Measurements from ENCODE around the gene DEGS1. TPM values are rescaled to one million over a fixed set of nuclear protein-coding genes. Genes with fewer than 3 reads are reported as not detected.

Gene DEGS1
- total RNA-seq, 2 experiments from 2014 or later, result 73.9 to 76.9 TPM

GRCh38 chr1:224183591-224184312, 712 bp downstream of the DEGS1 start:
- peak; percentile 54 for DNase-seq
- POLR2A ChIA-PET, result no interaction called here
- H3K4me1 Mint-ChIP-seq, result peaks cover 59% of the 10 kb centered on the region
- H3K4me3 Mint-ChIP-seq, result peak overlapping the region; percentile 87
- CTCF ChIA-PET, result interaction anchor here (0.6 to 1.3 kb wide), 3 partner anchors 9 to 273 kb away, joined by 3 to 5 read pairs (median 5); no protein-coding TSS in a partner anchor
- H3K27ac Mint-ChIP-seq, result peak overlapping the region; percentile 93
- H3K27me3 Mint-ChIP-seq, result peaks cover 3% of the 10 kb centered on the region
- peaks cover 44% of the 10 kb centered on the region for H3K36me3 Mint-ChIP-seq (ENCODE audit: low read depth)
- H3K9me3 Mint-ChIP-seq, result no peaks in the 10 kb centered on the region

- peak overlapping the region; percentile 88 for H3K27ac Mint-ChIP-seq
- H3K27me3 Mint-ChIP-seq, result peaks cover 3% of the 10 kb centered on the region
- POLR2A ChIA-PET, result interaction anchor here (0.7 kb wide), 1 partner anchor 350 kb away, joined by 3 read pairs; no protein-coding TSS in a partner anchor
- no peaks in the 10 kb centered on the region for H3K9me3 Mint-ChIP-seq
- CTCF ChIA-PET, result interaction anchor here (0.6 kb wide), 2 partner anchors 148 to 321 kb away, joined by 3 read pairs; no protein-coding TSS in a partner anchor
- H3K4me1 Mint-ChIP-seq, result peaks cover 68% of the 10 kb centered on the region
- peaks cover 53% of the 10 kb centered on the region for H3K36me3 Mint-ChIP-seq (ENCODE audit: low read depth)
- DNase-seq, result no peak
- H3K4me3 Mint-ChIP-seq, result peak overlapping the region; percentile 87
Measured at GRCh38 chr1:224185208-224185607, 2.2 kb downstream of the DEGS1 start.

GRCh38 chr1:224188286-224188685, 5.2 kb downstream of the DEGS1 start:
- ChIA-PET POLR2A (no interaction called here), CTCF (no interaction called here)
- H3K4me3 Mint-ChIP-seq, result peak overlapping the region; percentile 36
- H3K36me3 Mint-ChIP-seq (ENCODE audit: low read depth), result peaks cover 58% of the 10 kb centered on the region
- no peaks in the 10 kb centered on the region for H3K9me3 Mint-ChIP-seq
- DNase-seq, result no peak
- H3K27ac Mint-ChIP-seq, result peak overlapping the region; percentile 61
- no peaks in the 10 kb centered on the region for H3K27me3 Mint-ChIP-seq
- peaks cover 58% of the 10 kb centered on the region for H3K4me1 Mint-ChIP-seq

GRCh38 chr1:224189561-224189960, 6.5 kb downstream of the DEGS1 start:
- Mint-ChIP-seq H3K27me3 (no peaks in the 10 kb centered on the region), H3K4me3 (no peak overlapping the region), H3K4me1 (peaks cover 56% of the 10 kb centered on the region), H3K27ac (no peak overlapping the region), H3K9me3 (no peaks in the 10 kb centered on the region), H3K36me3 (ENCODE audit: low read depth) (peaks cover 58% of the 10 kb centered on the region)
- DNase-seq, result no peak
- CTCF ChIA-PET, result no interaction called here
- POLR2A ChIA-PET, result no interaction called here

GRCh38 chr1:224192082-224192788, 9.2 kb downstream of the DEGS1 start:
- Mint-ChIP-seq H3K27me3 (no peaks in the 10 kb centered on the region), H3K27ac (peak overlapping the region; percentile 17), H3K36me3 (ENCODE audit: low read depth) (peaks cover 40% of the 10 kb centered on the region), H3K4me3 (no peak overlapping the region), H3K9me3 (no peaks in the 10 kb centered on the region), H3K4me1 (peaks cover 38% of the 10 kb centered on the region)
- POLR2A ChIA-PET, result interaction anchor here (0.5 kb wide), 1 partner anchor 151 kb away, joined by 3 read pairs; no protein-coding TSS in a partner anchor
- no peak for DNase-seq
- CTCF ChIA-PET, result interaction anchor here (0.6 to 1.5 kb wide), 4 partner anchors 9 to 121 kb away, joined by 3 to 5 read pairs (median 4); partner anchors contain the start of gene DEGS1

- no peak for DNase-seq
- H3K36me3 Mint-ChIP-seq (ENCODE audit: low read depth), result peaks cover 35% of the 10 kb centered on the region
- H3K27ac Mint-ChIP-seq, result no peak overlapping the region
- no peak overlapping the region for H3K4me3 Mint-ChIP-seq
- ChIA-PET CTCF (interaction anchor here (0.6 to 1.5 kb wide), 3 partner anchors 10 to 70 kb away, joined by 3 to 5 read pairs (median 3); partner anchors contain the start of gene DEGS1), POLR2A (no interaction called here)
- H3K4me1 Mint-ChIP-seq, result peaks cover 34% of the 10 kb centered on the region
- H3K27me3 Mint-ChIP-seq, result no peaks in the 10 kb centered on the region
- no peaks in the 10 kb centered on the region for H3K9me3 Mint-ChIP-seq
Measured at GRCh38 chr1:224193319-224193966, 10.4 kb downstream of the DEGS1 start.

- H3K27ac Mint-ChIP-seq, result no peak overlapping the region
- ChIA-PET CTCF (interaction anchor here (1.4 kb wide), 1 partner anchor 10 kb away, joined by 3 read pairs; no protein-coding TSS in a partner anchor), POLR2A (no interaction called here)
- DNase-seq, result no peak
- H3K27me3 Mint-ChIP-seq, result no peaks in the 10 kb centered on the region
- peaks cover 20% of the 10 kb centered on the region for H3K36me3 Mint-ChIP-seq (ENCODE audit: low read depth)
- peaks cover 20% of the 10 kb centered on the region for H3K4me1 Mint-ChIP-seq
- H3K9me3 Mint-ChIP-seq, result no peaks in the 10 kb centered on the region
- H3K4me3 Mint-ChIP-seq, result no peak overlapping the region
Measured at GRCh38 chr1:224196813-224197600, 14.0 kb downstream of the DEGS1 start.

GRCh38 chr1:224198572-224198971, 15.5 kb downstream of the DEGS1 start:
- no peaks in the 10 kb centered on the region for H3K9me3 Mint-ChIP-seq
- H3K36me3 Mint-ChIP-seq (ENCODE audit: low read depth), result peaks cover 11% of the 10 kb centered on the region
- H3K27ac Mint-ChIP-seq, result no peak overlapping the region
- ChIA-PET POLR2A (no interaction called here), CTCF (no interaction called here)
- no peak overlapping the region for H3K4me3 Mint-ChIP-seq
- H3K27me3 Mint-ChIP-seq, result no peaks in the 10 kb centered on the region
- H3K4me1 Mint-ChIP-seq, result peaks cover 13% of the 10 kb centered on the region
- DNase-seq, result no peak

GRCh38 chr1:224199679-224200078, 16.6 kb downstream of the DEGS1 start:
- peak overlapping the region; percentile 25 for H3K27ac Mint-ChIP-seq
- no peaks in the 10 kb centered on the region for H3K9me3 Mint-ChIP-seq
- H3K4me3 Mint-ChIP-seq, result no peak overlapping the region
- POLR2A ChIA-PET, result no interaction called here
- no peak for DNase-seq
- peaks cover 5% of the 10 kb centered on the region for H3K36me3 Mint-ChIP-seq (ENCODE audit: low read depth)
- peaks cover 15% of the 10 kb centered on the region for H3K4me1 Mint-ChIP-seq
- CTCF ChIA-PET, result interaction anchor here (0.6 kb wide), 1 partner anchor 123 kb away, joined by 3 read pairs; no protein-coding TSS in a partner anchor
- no peaks in the 10 kb centered on the region for H3K27me3 Mint-ChIP-seq

- Mint-ChIP-seq H3K4me3 (no peak overlapping the region), H3K27me3 (no peaks in the 10 kb centered on the region), H3K9me3 (no peaks in the 10 kb centered on the region), H3K4me1 (peaks cover 19% of the 10 kb centered on the region), H3K27ac (no peak overlapping the region), H3K36me3 (ENCODE audit: low read depth) (no peaks in the 10 kb centered on the region)
- DNase-seq, result no peak
- CTCF ChIA-PET, result interaction anchor here (0.6 to 1.5 kb wide), 3 partner anchors 22 to 85 kb away, joined by 3 to 4 read pairs (median 3); no protein-coding TSS in a partner anchor
- POLR2A ChIA-PET, result no interaction called here
Measured at GRCh38 chr1:224201383-224201782, 18.3 kb downstream of the DEGS1 start.

- no peaks in the 10 kb centered on the region for H3K27me3 Mint-ChIP-seq
- ChIA-PET CTCF (interaction anchor here (0.6 to 1.5 kb wide), 3 partner anchors 22 to 86 kb away, joined by 3 to 4 read pairs (median 3); no protein-coding TSS in a partner anchor), POLR2A (no interaction called here)
- no peak overlapping the region for H3K27ac Mint-ChIP-seq
- H3K36me3 Mint-ChIP-seq (ENCODE audit: low read depth), result no peaks in the 10 kb centered on the region
- H3K9me3 Mint-ChIP-seq, result no peaks in the 10 kb centered on the region
- H3K4me1 Mint-ChIP-seq, result peaks cover 19% of the 10 kb centered on the region
- H3K4me3 Mint-ChIP-seq, result no peak overlapping the region
- no peak for DNase-seq
Measured at GRCh38 chr1:224201853-224202252, 18.8 kb downstream of the DEGS1 start.
